SU-DHL-6 (cell line): ENCODE data around the gene SIDT2.
"Not testable (repeated sequence)": the region's sequence is repeated elsewhere in the genome, so short reads cannot be mapped to it uniquely, and the experiment has no call there.

Source experiments
- H2AFZ ChIP-seq: fragments of 200-600 bp; sonication (generic); 2 replicates; pipeline ENCODE4 v1.6.1; 2014; ENCODE audit warnings: low read depth, mild to moderate bottlenecking, moderate library complexity, mixed read lengths, antibody characterized with exemption, low read length; ENCODE audit not compliant: severe bottlenecking
- H3F3A ChIP-seq: fragments of 200-600 bp; shearing (Covaris generic); 2 replicates; pipeline ENCODE4 v1.6.0; 2016; ENCODE audit warnings: antibody characterized with exemption, mild to moderate bottlenecking; ENCODE audit not compliant: insufficient read depth
- H3K27ac ChIP-seq: fragments of 200-600 bp; sonication (generic); 2 replicates; pipeline ENCODE4 v1.5.1; 2016; ENCODE audit warnings: low read depth, mild to moderate bottlenecking, low read length, moderate library complexity, mixed read lengths
- H3K27me3 ChIP-seq: fragments of 200-600 bp; sonication (generic), shearing (Covaris generic); 2 replicates; pipeline ENCODE4 v1.6.0; 2014; ENCODE audit warnings: mild to moderate bottlenecking, low read length
- H3K36me3 ChIP-seq: fragments of 200-600 bp; sonication (generic); 2 replicates; pipeline ENCODE4 v1.6.1; 2014; ENCODE audit warnings: mild to moderate bottlenecking, low read length, mixed read lengths
- H3K4me2 ChIP-seq: fragments of 300-600, 200-600 bp; shearing (Covaris generic), sonication (generic); 2 replicates; pipeline ENCODE4 v1.6.0; 2014; ENCODE audit warnings: low read length, low read depth, mild to moderate bottlenecking; ENCODE audit not compliant: poor library complexity, severe bottlenecking
- H3K4me3 ChIP-seq: fragments of 200-600 bp; sonication (generic); 2 replicates; pipeline ENCODE4 v1.5.1; 2014; ENCODE audit warnings: antibody characterized with exemption, low read length, mild to moderate bottlenecking, mixed read lengths; ENCODE audit not compliant: insufficient read depth, poor library complexity, severe bottlenecking
- H3K79me2 ChIP-seq: fragments of 200-600 bp; sonication (generic); 2 replicates; pipeline ENCODE4 v1.6.1; 2014; ENCODE audit warnings: mild to moderate bottlenecking, low read length, moderate library complexity; ENCODE audit not compliant: insufficient read depth
- H3K9ac ChIP-seq: fragments of 200-600 bp; sonication (generic); 2 replicates; pipeline ENCODE4 v1.7.0; 2014; ENCODE audit warnings: mild to moderate bottlenecking, low read length
- H3K9me2 ChIP-seq: fragments of 200-600 bp; sonication (generic); replicated peaks from 2 replicates; pipeline ENCODE4 v1.6.1; 2014; ENCODE audit warnings: low read length; ENCODE audit not compliant: insufficient read depth
- H3K9me3 ChIP-seq: fragments of 200-600 bp; sonication (generic); 2 replicates; pipeline ENCODE4 v1.6.1; 2014; ENCODE audit warnings: low read length, mixed read lengths; ENCODE audit not compliant: insufficient read depth
- H4K20me1 ChIP-seq: fragments of 200-600 bp; sonication (generic); 2 replicates; pipeline ENCODE4 v1.6.1; 2014; ENCODE audit warnings: low read depth, mild to moderate bottlenecking, antibody characterized with exemption, low read length, moderate library complexity, mixed read lengths
- CTCF ChIP-seq: fragments of 200-600 bp; sonication (generic); IDR thresholded peaks from one replicate; pipeline ENCODE4 v1.5.1; 2017; ENCODE audit warnings: antibody characterized with exemption, mild to moderate bottlenecking, low read length, moderate library complexity; ENCODE audit not compliant: insufficient read depth, poor library complexity, severe bottlenecking
- EZH2phosphoT487 ChIP-seq: fragments of 200-600 bp; sonication (generic), shearing (Covaris generic); conservative IDR thresholded peaks from 2 replicates; pipeline ENCODE4 v1.6.1; 2018; ENCODE audit warnings: mild to moderate bottlenecking, antibody characterized with exemption, low read length, moderate library complexity, mixed read lengths

The SIDT2 gene

GRCh38 chr11:117137223-117138086 is 41.1 kb upstream of the SIDT2 start:
- H3F3A ChIP-seq, H3K9me3 ChIP-seq, H3K79me2 ChIP-seq, H3K4me3 ChIP-seq, H3K9me2 ChIP-seq, H3K9ac ChIP-seq, H4K20me1 ChIP-seq, H3K27ac ChIP-seq, H3K36me3 ChIP-seq, H3K27me3 ChIP-seq, H2AFZ ChIP-seq, H3K4me2 ChIP-seq: not testable (repeated sequence)

- peak overlapping the region; percentile 49 for H3K27ac ChIP-seq
- H3K79me2 ChIP-seq, result peaks cover 41% of the 10 kb centered on the region
- H3K27me3 ChIP-seq, result no peaks in the 10 kb centered on the region
- no peaks in the 10 kb centered on the region for H3K9me2 ChIP-seq
- H3K9ac ChIP-seq, result peak overlapping the region; percentile 71
- peak overlapping the region; percentile 99 for H2AFZ ChIP-seq
- H3K4me3 ChIP-seq, result peak overlapping the region; percentile 73
- TF ChIP-seq EZH2phosphoT487 (no peak), CTCF (no peak)
- no peaks in the 10 kb centered on the region for H3F3A ChIP-seq
- H4K20me1 ChIP-seq, result peaks cover 15% of the 10 kb centered on the region
- H3K9me3 ChIP-seq, result no peaks in the 10 kb centered on the region
- H3K36me3 ChIP-seq, result peaks cover 9% of the 10 kb centered on the region; the same call in 1 of the 2 replicates
- H3K4me2 ChIP-seq, result peak overlapping the region; percentile 94
These were observed 35.2 kb upstream of the SIDT2 start for GRCh38 chr11:117143390-117143789.

- no peaks in the 10 kb centered on the region for H3K27me3 ChIP-seq
These were observed 34.6 kb upstream of the SIDT2 start, which contains the start of gene PAFAH1B2 for GRCh38 chr11:117143871-117144476. Gene PAFAH1B2 (plus strand): TSS chr11:117144287. CDS start chr11:117152448, 8,161 bp downstream.

More at GRCh38 chr11:117143871-117144476, 34.6 kb upstream of the SIDT2 start, which contains the start of gene PAFAH1B2:
- Histone ChIP-seq H3K9me3 (no peaks in the 10 kb centered on the region), H2AFZ (peak within 1 kb of the TSS; percentile 99), H3K36me3 (peaks cover 9% of the 10 kb centered on the region; the same call in 1 of the 2 replicates), H3K4me3 (peak within 1 kb of the TSS; percentile 73), H3K9ac (peak within 1 kb of the TSS; percentile 71), H4K20me1 (peaks cover 17% of the 10 kb centered on the region), H3K4me2 (peak within 1 kb of the TSS; percentile 94), H3F3A (no peaks in the 10 kb centered on the region), H3K9me2 (no peaks in the 10 kb centered on the region), H3K27ac (peak within 1 kb of the TSS; percentile 49), H3K79me2 (peaks cover 46% of the 10 kb centered on the region)
- no peak for TF ChIP-seq EZH2phosphoT487
- no peak for TF ChIP-seq CTCF
